Measurements from ENCODE around the gene GLO1. TPM values are rescaled to one million over a fixed set of nuclear protein-coding genes. Genes with fewer than 3 reads are reported as not detected.

GLO1 gene
- total RNA-seq, 2 donors from 2014 or later: 101 to 115 TPM

GRCh38 chr6:38676236-38676973, 26.5 kb downstream of the GLO1 start:
- H3K4me3 Mint-ChIP-seq: no peak overlapping the region
- H3K4me1 Mint-ChIP-seq (ENCODE audit: low read depth): peaks cover 44% of the 10 kb centered on the region
- peak overlapping the region; percentile 91 for H3K27ac Mint-ChIP-seq
- DNase-seq (no peak), ATAC-seq (replicated peaks in 1 of 2) (no peak)
- H3K36me3 Mint-ChIP-seq (ENCODE audit: insufficient read depth in 2 of 2): peaks cover 2 to 37% of the 10 kb centered on the region in 2 donors
- no peaks in the 10 kb centered on the region for H3K9me3 Mint-ChIP-seq
- H3K27me3 Mint-ChIP-seq (ENCODE audit: low read depth): no peaks in the 10 kb centered on the region

GRCh38 chr6:38673397-38674165, 29.4 kb downstream of the GLO1 start:
- no peak for DNase-seq
- peak overlapping the region; percentile 63 for H3K27ac Mint-ChIP-seq
- H3K4me3 Mint-ChIP-seq: peak overlapping the region in 1 of 2 donors; percentile 54
- no peaks in the 10 kb centered on the region for H3K9me3 Mint-ChIP-seq
- H3K4me1 Mint-ChIP-seq (ENCODE audit: low read depth): peaks cover 44% of the 10 kb centered on the region
- H3K36me3 Mint-ChIP-seq (ENCODE audit: insufficient read depth in 2 of 2): peaks cover 2 to 31% of the 10 kb centered on the region in 2 donors
- no peak for ATAC-seq (replicated peaks in 1 of 2)
- no peaks in the 10 kb centered on the region for H3K27me3 Mint-ChIP-seq (ENCODE audit: low read depth)

GRCh38 chr6:38671885-38672467, 31.0 kb downstream of the GLO1 start:
- H3K27ac Mint-ChIP-seq: peak overlapping the region; percentile 9
- DNase-seq: peak; percentile 39 to 53
- peaks cover 2 to 22% of the 10 kb centered on the region in 2 donors for H3K36me3 Mint-ChIP-seq (ENCODE audit: insufficient read depth in 2 of 2)
- peaks cover 40% of the 10 kb centered on the region for H3K4me1 Mint-ChIP-seq (ENCODE audit: low read depth)
- H3K27me3 Mint-ChIP-seq (ENCODE audit: low read depth): no peaks in the 10 kb centered on the region
- no peaks in the 10 kb centered on the region for H3K9me3 Mint-ChIP-seq
- peak; percentile 93 to 96 for ATAC-seq (replicated peaks in 1 of 2)
- peak overlapping the region in 1 of 2 donors; percentile 32 for H3K4me3 Mint-ChIP-seq

GRCh38 chr6:38658418-38659167, 44.4 kb downstream of the GLO1 start:
- no peaks in the 10 kb centered on the region for H3K9me3 Mint-ChIP-seq
- DNase-seq: no peak
- H3K27ac Mint-ChIP-seq: no peak overlapping the region
- H3K4me3 Mint-ChIP-seq: no peak overlapping the region
- no peak for ATAC-seq (replicated peaks in 1 of 2)
- H3K27me3 Mint-ChIP-seq (ENCODE audit: low read depth): no peaks in the 10 kb centered on the region
- peaks cover 0 to 1% of the 10 kb centered on the region in 2 donors for H3K36me3 Mint-ChIP-seq (ENCODE audit: insufficient read depth in 2 of 2)
- no peaks in the 10 kb centered on the region for H3K4me1 Mint-ChIP-seq (ENCODE audit: low read depth)

GRCh38 chr6:38656896-38657295, 46.0 kb downstream of the GLO1 start:
- H3K27ac Mint-ChIP-seq: no peak overlapping the region
- no peaks in the 10 kb centered on the region for H3K4me1 Mint-ChIP-seq (ENCODE audit: low read depth)
- no peaks in the 10 kb centered on the region for H3K9me3 Mint-ChIP-seq
- H3K27me3 Mint-ChIP-seq (ENCODE audit: low read depth): no peaks in the 10 kb centered on the region
- ATAC-seq (replicated peaks in 1 of 2): no peak
- H3K36me3 Mint-ChIP-seq (ENCODE audit: insufficient read depth in 2 of 2): no peaks in the 10 kb centered on the region
- DNase-seq: no peak
- H3K4me3 Mint-ChIP-seq: no peak overlapping the region

GRCh38 chr6:38654263-38654662, 48.7 kb downstream of the GLO1 start:
- Mint-ChIP-seq H3K4me1 (ENCODE audit: low read depth) (peaks cover 12% of the 10 kb centered on the region), H3K4me3 (no peak overlapping the region), H3K27me3 (ENCODE audit: low read depth) (no peaks in the 10 kb centered on the region), H3K9me3 (peaks cover 0 to 2% of the 10 kb centered on the region in 2 donors), H3K36me3 (ENCODE audit: insufficient read depth in 2 of 2) (peaks cover 0 to 1% of the 10 kb centered on the region in 2 donors), H3K27ac (no peak overlapping the region)
- DNase-seq (no peak), ATAC-seq (replicated peaks in 1 of 2) (no peak)

GRCh38 chr6:38651121-38651784, 51.7 kb downstream of the GLO1 start:
- Mint-ChIP-seq H3K4me3 (no peak overlapping the region), H3K4me1 (ENCODE audit: low read depth) (peaks cover 12% of the 10 kb centered on the region), H3K9me3 (peaks cover 0 to 2% of the 10 kb centered on the region in 2 donors), H3K36me3 (ENCODE audit: insufficient read depth in 2 of 2) (peaks cover 0 to 1% of the 10 kb centered on the region in 2 donors), H3K27me3 (ENCODE audit: low read depth) (no peaks in the 10 kb centered on the region), H3K27ac (no peak overlapping the region)
- DNase-seq (no peak), ATAC-seq (replicated peaks in 1 of 2) (no peak)

GRCh38 chr6:38650207-38650752, 52.7 kb downstream of the GLO1 start:
- Mint-ChIP-seq H3K27ac (no peak overlapping the region), H3K27me3 (ENCODE audit: low read depth) (no peaks in the 10 kb centered on the region), H3K4me3 (no peak overlapping the region), H3K4me1 (ENCODE audit: low read depth) (peaks cover 12% of the 10 kb centered on the region), H3K36me3 (ENCODE audit: insufficient read depth in 2 of 2) (peaks cover 0 to 1% of the 10 kb centered on the region in 2 donors), H3K9me3 (peaks cover 0 to 2% of the 10 kb centered on the region in 2 donors)
- ATAC-seq (replicated peaks in 1 of 2): peak; percentile 74 to 88
- DNase-seq: no peak

GRCh38 chr6:38649744-38650143, 53.2 kb downstream of the GLO1 start:
- peaks cover 0 to 1% of the 10 kb centered on the region in 2 donors for H3K36me3 Mint-ChIP-seq (ENCODE audit: insufficient read depth in 2 of 2)
- no peak overlapping the region for H3K27ac Mint-ChIP-seq
- DNase-seq (no peak), ATAC-seq (replicated peaks in 1 of 2) (no peak)
- no peaks in the 10 kb centered on the region for H3K27me3 Mint-ChIP-seq (ENCODE audit: low read depth)
- peaks cover 0 to 2% of the 10 kb centered on the region in 2 donors for H3K9me3 Mint-ChIP-seq
- H3K4me1 Mint-ChIP-seq (ENCODE audit: low read depth): peaks cover 12% of the 10 kb centered on the region
- H3K4me3 Mint-ChIP-seq: no peak overlapping the region

- H3K36me3 Mint-ChIP-seq (ENCODE audit: insufficient read depth in 2 of 2): peaks cover 0 to 1% of the 10 kb centered on the region in 2 donors
- peaks cover 12% of the 10 kb centered on the region for H3K4me1 Mint-ChIP-seq (ENCODE audit: low read depth)
- H3K27me3 Mint-ChIP-seq (ENCODE audit: low read depth): no peaks in the 10 kb centered on the region
- H3K4me3 Mint-ChIP-seq: no peak overlapping the region
- no peak overlapping the region for H3K27ac Mint-ChIP-seq
- DNase-seq (no peak), ATAC-seq (replicated peaks in 1 of 2) (no peak)
- peaks cover 0 to 2% of the 10 kb centered on the region in 2 donors for H3K9me3 Mint-ChIP-seq
These were observed 54.3 kb downstream of the GLO1 start for GRCh38 chr6:38648629-38649028.

- Mint-ChIP-seq H3K4me1 (ENCODE audit: low read depth) (peaks cover 18% of the 10 kb centered on the region), H3K27me3 (ENCODE audit: low read depth) (no peaks in the 10 kb centered on the region), H3K4me3 (no peak overlapping the region), H3K36me3 (ENCODE audit: insufficient read depth in 2 of 2) (no peaks in the 10 kb centered on the region), H3K9me3 (no peaks in the 10 kb centered on the region), H3K27ac (no peak overlapping the region)
- no peak for DNase-seq
- ATAC-seq (replicated peaks in 1 of 2): no peak
These were observed 56.6 kb downstream of the GLO1 start for GRCh38 chr6:38646166-38646878.

GRCh38 chr6:38644951-38645350, 58.0 kb downstream of the GLO1 start:
- Mint-ChIP-seq H3K27ac (no peak overlapping the region), H3K9me3 (no peaks in the 10 kb centered on the region), H3K4me3 (no peak overlapping the region), H3K36me3 (ENCODE audit: insufficient read depth in 2 of 2) (no peaks in the 10 kb centered on the region), H3K4me1 (ENCODE audit: low read depth) (peaks cover 21% of the 10 kb centered on the region), H3K27me3 (ENCODE audit: low read depth) (no peaks in the 10 kb centered on the region)
- ATAC-seq (replicated peaks in 1 of 2): no peak
- no peak for DNase-seq

All from activated T-cell treated with anti-CD3 and anti-CD28 coated beads, Interleukin-2, amount 50 U/mL, for 72 hours (primary cell).